SW 1271 (cell line): ENCODE measurements around the gene GFRA4.

ENCODE experiments used
- DNase-seq, 2 experiments: peaks; one replicate each; lab custom pipeline; 2025; lab: John Stamatoyannopoulos, UW

Gene GFRA4

GRCh38 chr20:3652676-3653596 lies 10.3 kb downstream of the GFRA4 start:
- DNase-seq = no peak

- no peak for DNase-seq
Measured at GRCh38 chr20:3652221-3652620, 11.0 kb downstream of the GFRA4 start.

DNA sequence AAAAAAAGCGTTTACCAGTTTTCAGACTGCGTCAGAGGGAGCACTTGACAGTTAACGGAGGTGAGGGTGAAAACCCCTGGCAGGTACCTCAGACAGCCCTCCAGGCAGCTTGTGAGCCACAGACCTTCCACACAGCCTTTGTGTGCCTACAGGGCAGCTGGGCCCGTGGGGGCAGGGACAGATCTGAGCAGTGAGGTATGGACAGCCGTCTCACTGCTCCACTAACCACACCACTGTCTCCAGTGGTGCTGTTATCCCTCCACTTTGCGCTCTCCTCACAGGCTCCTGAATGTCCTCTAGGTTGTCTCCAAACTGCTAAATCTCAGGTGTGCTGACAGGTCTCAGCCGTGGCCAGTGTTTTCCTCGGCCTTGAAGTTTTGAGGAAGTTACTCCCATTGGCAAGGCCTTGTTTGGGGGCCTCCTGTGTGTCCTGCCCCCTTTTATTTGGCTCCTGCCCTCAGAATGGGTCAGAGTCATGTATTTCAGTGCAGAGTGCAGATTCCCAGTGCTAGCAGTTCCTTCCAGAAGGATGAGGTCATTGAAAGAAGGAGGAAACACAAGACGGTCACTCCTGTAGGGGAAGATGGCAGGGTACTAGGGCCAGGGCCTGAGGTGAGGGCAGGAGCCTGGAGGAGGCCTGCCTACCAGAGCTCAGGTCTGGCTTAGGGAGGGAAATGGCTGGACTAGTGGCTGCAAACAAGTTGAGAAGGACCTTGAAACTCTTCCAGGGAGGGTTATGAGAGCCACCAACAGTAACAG lies 11.8 kb downstream of the GFRA4 start:
- no peak for DNase-seq

DNA sequence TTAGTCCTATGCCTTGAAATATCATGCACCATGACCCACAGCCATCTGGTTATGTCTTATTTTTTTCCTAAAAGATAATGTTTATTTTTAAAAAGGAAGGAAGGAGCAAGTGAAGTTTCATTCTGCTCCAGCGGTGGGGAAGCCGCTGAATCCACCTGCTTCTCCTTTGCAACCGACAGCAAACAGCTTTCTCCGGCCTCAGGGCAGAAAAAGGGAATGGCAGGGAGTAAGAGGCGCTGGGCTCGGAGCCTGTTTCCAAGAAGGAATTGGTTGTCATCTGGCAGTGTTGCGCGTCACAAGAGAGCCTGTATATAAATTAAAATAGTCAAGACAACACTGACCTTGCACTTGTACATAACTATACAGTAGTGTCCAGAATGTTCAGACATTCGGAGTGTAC lies 14.2 kb downstream of the GFRA4 start:
- DNase-seq = no peak

GRCh38 chr20:3647473-3647872 lies 15.7 kb downstream of the GFRA4 start:
- no peak for DNase-seq

GRCh38 chr20:3646651-3647050 lies 16.5 kb downstream of the GFRA4 start:
- no peak for DNase-seq

DNA sequence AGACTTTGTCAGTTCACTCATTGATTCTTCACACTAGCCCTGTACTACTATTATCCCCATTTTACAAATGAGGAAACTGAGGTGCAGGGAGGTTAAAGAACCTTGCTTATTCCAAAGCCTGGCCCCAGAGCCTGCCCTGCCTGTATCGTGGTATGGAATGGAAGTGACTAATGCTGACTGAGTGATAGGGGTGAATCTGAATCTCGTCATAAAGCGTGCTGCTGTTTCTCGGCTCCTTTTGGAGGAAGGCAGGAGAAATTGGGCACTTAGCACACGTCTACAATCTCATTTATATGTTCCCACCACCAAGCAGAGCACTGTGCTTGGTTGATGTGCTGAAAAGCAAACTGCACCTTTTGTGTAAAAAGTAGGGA lies 17.1 kb downstream of the GFRA4 start:
- no peak for DNase-seq

DNA sequence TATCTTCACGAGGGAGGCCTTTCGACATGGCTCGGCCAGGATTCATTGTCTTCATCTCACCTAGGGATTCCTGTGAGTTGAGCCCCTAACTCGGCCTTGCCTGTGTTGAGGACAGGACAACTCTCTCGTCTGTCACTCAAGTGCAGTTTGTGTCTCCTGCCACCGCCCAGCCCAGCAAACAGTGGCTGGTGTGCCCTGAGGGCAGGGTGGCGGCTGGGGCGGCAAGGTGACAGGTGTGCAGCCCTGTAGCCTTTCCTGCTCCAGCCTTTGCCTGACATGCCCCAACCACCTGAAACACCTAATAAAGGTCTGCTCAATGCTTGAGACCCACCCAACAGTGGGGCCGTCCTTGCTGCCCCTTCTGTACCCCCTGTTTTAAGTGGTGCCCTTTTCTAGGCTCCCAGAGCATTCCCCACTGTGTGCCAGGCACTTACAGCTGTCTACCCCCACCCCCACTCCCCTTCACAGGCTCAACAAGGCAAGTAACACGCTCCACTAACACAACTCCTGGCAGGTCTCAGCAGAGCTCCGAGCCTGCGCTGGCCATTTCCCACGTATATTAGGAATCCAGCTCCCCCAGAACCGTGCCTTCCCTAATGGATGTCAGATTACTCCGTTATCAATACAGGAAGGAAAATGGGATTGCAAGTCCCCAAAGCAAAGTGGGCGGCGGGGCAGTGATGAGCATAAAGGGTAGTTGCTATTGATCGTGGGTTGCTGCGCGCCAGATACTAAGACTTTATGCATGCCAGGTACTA lies 17.7 kb downstream of the GFRA4 start:
- no peak for DNase-seq

DNA sequence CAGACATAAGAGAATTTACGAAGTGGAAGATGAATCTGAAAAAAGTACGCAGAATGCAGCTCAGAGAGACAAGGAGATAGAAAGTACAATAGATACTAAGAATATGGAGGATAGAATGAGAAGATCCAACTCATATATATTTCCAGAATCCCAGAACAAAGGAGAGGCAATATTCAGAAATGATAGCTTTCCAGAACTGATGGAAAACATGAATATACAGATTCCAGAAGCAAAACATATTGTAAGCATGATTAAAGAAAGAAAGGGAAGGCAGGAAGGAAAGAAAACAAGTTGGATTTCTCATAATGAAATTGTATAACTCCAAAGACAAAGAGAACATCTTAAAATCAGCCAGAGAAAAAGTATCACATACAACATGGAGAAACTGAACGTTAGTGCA lies 22.9 kb downstream of the GFRA4 start:
- DNase-seq = no peak

GRCh38 chr20:3635346-3635745 lies 27.9 kb downstream of the GFRA4 start:
- DNase-seq = no peak

DNA sequence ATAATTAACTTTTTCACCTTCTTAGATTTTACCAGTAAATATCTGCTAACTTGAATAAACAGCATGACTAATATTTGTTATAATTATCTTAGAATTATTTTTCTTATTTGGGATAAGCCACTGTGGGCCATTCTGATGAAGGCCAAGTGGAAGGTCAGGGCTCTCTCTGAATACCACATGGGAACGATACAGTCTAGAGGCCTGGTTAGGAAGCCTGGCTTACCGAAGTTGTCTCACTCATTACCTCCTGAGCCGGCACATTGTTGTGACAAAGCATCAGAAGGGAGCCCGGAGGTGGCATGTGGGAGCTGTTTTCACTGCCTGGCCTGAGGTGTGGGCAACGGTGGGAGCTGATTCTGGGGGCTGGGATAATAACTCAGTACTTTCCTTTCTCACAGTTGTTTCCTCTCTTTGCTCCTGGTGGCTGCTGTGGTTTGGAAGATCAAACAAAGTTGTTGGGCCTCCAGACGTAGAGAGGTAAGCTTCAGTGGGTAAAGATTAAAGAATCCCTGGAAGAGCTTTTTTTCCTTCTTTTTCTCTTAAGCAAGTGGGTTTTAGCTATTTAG lies 29.2 kb downstream of the GFRA4 start:
- DNase-seq = no peak

DNA sequence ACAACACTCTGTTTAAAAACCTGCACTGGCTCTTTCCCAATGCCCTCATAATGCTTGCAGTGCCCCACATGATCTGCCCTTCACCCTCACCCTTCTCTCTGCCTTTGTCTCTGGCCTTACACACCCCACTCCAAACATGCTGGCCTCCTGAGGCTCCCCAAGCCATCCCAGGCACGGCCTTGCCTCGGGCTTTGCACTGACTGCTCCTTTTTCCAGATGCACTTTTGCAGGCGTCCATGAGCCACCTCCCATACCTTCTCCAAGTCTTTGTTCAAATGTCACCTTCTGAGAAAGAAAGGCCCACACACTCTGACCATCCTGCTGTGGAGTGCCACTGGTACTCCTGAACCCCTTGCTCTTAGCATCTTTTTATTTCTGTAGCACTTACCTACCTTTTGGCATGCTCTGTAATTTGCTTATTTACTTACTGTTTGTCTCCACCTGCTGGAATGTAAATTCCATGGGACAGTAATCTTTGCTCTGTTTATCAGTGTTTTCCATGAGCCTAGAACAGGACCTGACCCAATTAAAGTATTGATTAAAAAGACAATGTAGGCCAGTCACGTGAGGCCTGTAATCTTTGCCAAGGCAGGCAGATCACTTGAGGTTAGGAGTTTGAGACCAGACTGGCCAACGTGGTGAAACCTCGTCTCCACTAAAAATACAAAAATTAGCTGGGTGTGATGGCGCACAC lies 30.7 kb downstream of the GFRA4 start:
- DNase-seq = no peak

DNA sequence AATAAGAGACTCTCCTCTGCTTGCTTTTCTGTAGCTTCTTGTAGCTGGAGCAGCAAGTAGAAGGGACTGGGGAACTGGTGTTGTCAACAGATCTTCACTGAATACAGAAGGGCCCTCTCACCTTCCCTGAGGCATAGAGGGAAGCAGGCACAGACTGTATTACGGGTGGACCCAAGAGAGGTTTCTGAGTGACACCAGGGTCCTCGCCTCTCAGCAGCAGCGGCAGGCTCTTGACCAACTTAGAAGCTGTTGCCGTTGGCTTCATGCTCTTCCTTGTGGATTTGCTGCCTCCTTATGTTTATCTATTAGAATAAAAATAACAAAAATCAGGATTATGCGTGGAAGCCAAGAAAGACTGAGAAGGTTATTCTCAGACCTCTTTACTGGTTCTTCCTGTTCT lies 31.7 kb downstream of the GFRA4 start:
- no peak for DNase-seq

GRCh38 chr20:3630429-3630828 lies 32.8 kb downstream of the GFRA4 start:
- no peak for DNase-seq

DNA sequence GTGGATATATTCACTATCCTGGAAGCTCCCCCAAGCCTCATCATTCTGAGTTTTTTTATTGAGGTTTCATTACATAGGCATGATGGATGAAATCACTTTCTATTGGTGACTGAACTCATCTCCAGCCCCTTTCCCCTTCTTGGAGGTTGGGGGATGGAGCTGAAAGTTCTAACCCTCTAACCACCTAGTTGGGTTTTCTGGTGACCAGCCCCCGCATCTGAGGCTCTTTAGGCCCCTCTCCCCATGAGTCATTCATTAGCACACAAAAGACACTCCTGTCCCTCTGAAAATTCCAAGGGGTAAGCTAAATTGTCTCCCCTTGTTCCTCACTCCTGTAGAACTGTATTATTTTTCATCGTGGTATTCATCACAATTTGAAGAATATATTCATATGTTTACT lies 33.3 kb downstream of the GFRA4 start:
- no peak for DNase-seq

DNA sequence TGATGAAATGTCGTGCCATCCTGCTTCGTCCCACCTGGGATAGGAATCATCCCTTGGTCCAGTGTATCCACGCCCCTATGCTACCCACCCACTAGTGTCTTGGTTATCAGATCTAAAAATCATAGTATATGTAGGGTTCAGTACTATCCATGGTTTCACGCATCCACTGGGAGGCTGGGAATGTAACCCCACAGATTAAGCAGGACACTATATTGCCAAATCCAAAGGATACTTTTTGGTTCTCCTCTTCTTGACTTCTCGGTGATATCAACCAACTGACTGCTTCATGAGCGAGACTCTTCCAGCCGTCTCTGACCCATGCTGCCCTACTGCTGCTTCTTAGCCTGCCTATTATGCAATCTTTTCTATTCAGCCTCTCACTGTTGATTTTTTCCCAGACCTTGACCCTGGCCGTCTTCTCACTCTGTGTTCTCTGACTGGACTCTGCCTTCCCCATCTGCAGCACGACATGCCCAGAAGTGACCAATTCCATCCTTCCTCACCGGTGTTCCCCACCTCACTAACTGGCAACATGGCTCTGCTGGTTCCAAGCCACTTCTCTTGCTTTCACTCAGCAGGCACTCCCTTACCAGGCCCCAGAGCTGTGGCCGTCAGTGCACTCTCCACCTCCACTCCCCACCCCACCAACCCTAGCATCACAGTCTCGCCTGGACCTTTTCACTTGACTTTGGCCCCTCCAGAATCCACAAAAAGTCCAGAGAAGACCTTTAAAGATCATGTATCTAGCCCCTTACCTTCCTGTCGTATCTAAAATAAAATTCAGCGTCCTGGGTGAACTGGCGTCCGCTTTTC lies 34.5 kb downstream of the GFRA4 start:
- DNase-seq = no peak

DNA sequence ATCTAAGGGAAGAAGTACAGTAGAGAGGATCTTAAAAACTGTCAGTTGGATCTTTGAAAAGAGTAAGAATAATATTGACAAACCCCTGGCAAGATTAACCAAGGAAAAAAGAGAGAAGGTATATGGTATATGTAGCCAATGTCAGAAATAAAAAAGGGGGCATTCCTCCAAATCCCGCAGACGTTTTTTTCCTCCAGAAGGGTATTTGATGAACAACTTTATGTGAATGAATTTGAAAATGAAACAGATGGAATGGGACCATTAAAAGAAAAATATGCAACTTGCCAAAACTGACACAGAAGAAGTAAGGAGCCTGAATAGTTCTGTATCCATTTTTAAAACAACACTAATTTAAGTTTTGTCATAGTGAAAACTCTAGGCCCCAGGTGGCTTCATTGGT lies 35.7 kb downstream of the GFRA4 start:
- no peak for DNase-seq

DNA sequence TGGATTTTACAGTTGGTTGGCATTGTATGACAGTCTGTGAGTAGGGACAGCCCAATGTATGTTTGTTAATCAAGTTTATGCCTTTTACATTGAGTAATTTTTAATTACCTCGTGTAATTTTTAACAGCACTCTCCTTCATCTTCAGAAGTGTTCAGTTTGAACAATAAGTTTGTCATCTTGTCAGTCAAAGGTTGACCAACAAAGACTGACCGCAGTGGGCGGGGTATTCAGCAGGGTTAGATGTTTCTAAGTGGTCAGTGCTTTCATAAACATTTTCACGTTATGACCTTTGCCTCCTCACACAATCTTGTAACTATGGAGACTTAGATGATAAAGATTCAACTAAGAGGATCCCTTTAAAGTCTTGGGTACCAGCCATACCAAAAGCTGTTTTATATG lies 40.8 kb downstream of the GFRA4 start:
- no peak for DNase-seq

GRCh38 chr20:3621111-3621510 lies 42.1 kb downstream of the GFRA4 start:
- DNase-seq = no peak

- no peak for DNase-seq
Measured at GRCh38 chr20:3616250-3616649, 46.9 kb downstream of the GFRA4 start.
